Measurements from ENCODE around the gene CUX1.
"Not testable (repeated sequence)": the region's sequence is repeated elsewhere in the genome, so short reads cannot be mapped to it uniquely, and the experiment has no call there.

The CUX1 gene

GRCh38 chr7:101846800-101847538 is 29.5 kb downstream of the CUX1 start:
- no peak for DNase-seq (ENCODE audit: low read depth)
- TF ChIP-seq CTCF (IDR thresholded peaks at IDR 0.05; ENCODE audit: control insufficient read depth, extremely low read depth, insufficient read depth) = no peak
- no peak overlapping the region for H3K4me3 ChIP-seq (ENCODE audit: low read depth, low read length)

GRCh38 chr7:101848208-101848951 is 31.0 kb downstream of the CUX1 start:
- no peak for DNase-seq (ENCODE audit: low read depth)
- TF ChIP-seq CTCF (IDR thresholded peaks at IDR 0.05; ENCODE audit: control insufficient read depth, extremely low read depth, insufficient read depth) = no peak
- H3K4me3 ChIP-seq (ENCODE audit: low read depth, low read length) = no peak overlapping the region

- DNase-seq (ENCODE audit: low read depth); H3K4me3 ChIP-seq (ENCODE audit: low read depth, low read length): not testable (repeated sequence)
Measured at GRCh38 chr7:101849314-101849713, 31.9 kb downstream of the CUX1 start.

GRCh38 chr7:101852364-101852763 is 34.9 kb downstream of the CUX1 start:
- H3K4me3 ChIP-seq (ENCODE audit: low read depth, low read length); DNase-seq (ENCODE audit: low read depth): not testable (repeated sequence)

- no peak for TF ChIP-seq CTCF (IDR thresholded peaks at IDR 0.05; ENCODE audit: control insufficient read depth, extremely low read depth, insufficient read depth)
- no peak overlapping the region for H3K4me3 ChIP-seq (ENCODE audit: low read depth, low read length)
- no peak for DNase-seq (ENCODE audit: low read depth)
Measured at GRCh38 chr7:101853684-101854083, 36.3 kb downstream of the CUX1 start.

- no peak for TF ChIP-seq CTCF (IDR thresholded peaks at IDR 0.05; ENCODE audit: control insufficient read depth, extremely low read depth, insufficient read depth)
- DNase-seq (ENCODE audit: low read depth) = no peak
- no peak overlapping the region for H3K4me3 ChIP-seq (ENCODE audit: low read depth, low read length)
Measured at GRCh38 chr7:101854084-101854865, 36.8 kb downstream of the CUX1 start.

- peak; percentile 95 for DNase-seq (ENCODE audit: low read depth)
- peak overlapping the region; percentile 17 for H3K4me3 ChIP-seq (ENCODE audit: low read depth, low read length)
- TF ChIP-seq CTCF (IDR thresholded peaks at IDR 0.05; ENCODE audit: control insufficient read depth, extremely low read depth, insufficient read depth) = peak; percentile 46
Measured at GRCh38 chr7:101856473-101857357, 39.3 kb downstream of the CUX1 start.
